A549 treated with ZK216348 at 1 μM for 4 hours (cell line): ENCODE results near the gene DNAAF3. TPM values are rescaled to one million over a fixed set of nuclear protein-coding genes. Genes with fewer than 3 reads are reported as not detected.

Source experiments
- total RNA-seq: library from RNA; stranded (reverse); fragments of 200-300 nt; extraction: Qiagen RNA extraction; gene quantifications from 5 replicates; pipeline ENCODE4 v1.2.3, GENCODE V29; 2022; ENCODE audit warnings: low read depth

DNAAF3 gene
- 3.1 to 6.7 TPM (median 5.6 TPM) in 5 replicates for total RNA-seq

GRCh38 chr19:55166530-55167268 lies at the start of gene DNAAF3:
Gene DNAAF3 (minus strand): TSS chr19:55166613. CDS start chr19:55166413, 200 bp downstream.

GRCh38 chr19:55208880-55209692 lies 42.7 kb upstream of the DNAAF3 start, which contains the start of gene PTPRH:
Gene PTPRH (minus strand): TSS chr19:55209501. CDS start chr19:55209433, 68 bp downstream.

GRCh38 chr19:55179606-55180484 lies 13.4 kb upstream of the DNAAF3 start, which contains the start of gene SYT5:
Gene SYT5 (minus strand): TSS chr19:55180289. CDS start chr19:55179041, 1,248 bp downstream.

GRCh38 chr19:55157064-55157908 lies 9.1 kb downstream of the DNAAF3 start, which contains the start of gene TNNI3:
Gene TNNI3 (minus strand): TSS chr19:55157732. CDS start chr19:55157589, 143 bp downstream.

GRCh38 chr19:55149078-55150003 lies 17.1 kb downstream of the DNAAF3 start, which contains the start of gene TNNT1:
Gene TNNT1 (minus strand): TSS chr19:55149206. CDS start chr19:55147157, 2,049 bp downstream.

GRCh38 chr19:55116859-55117662 lies 49.4 kb downstream of the DNAAF3 start, which contains the start of gene PPP1R12C:
Gene PPP1R12C (minus strand): TSS chr19:55117637. CDS start chr19:55117543, 94 bp downstream.

Other genes with a start within 250 kb of the DNAAF3 start
- gene NLRP7, start 219.1 kb downstream of the DNAAF3 start, total RNA-seq: 0.08 TPM in 1 of 5 replicates, not detected in the others
- gene NLRP2, start 200.2 kb downstream of the DNAAF3 start, total RNA-seq: 22.7 to 28.3 TPM (median 27.2 TPM) in 5 replicates
- 0.13 to 0.46 TPM (median 0.19 TPM) in 3 of 5 replicates, not detected in the others for gene GP6, start 128.3 kb downstream of the DNAAF3 start, total RNA-seq
- gene RDH13, start 103.5 kb downstream of the DNAAF3 start, total RNA-seq: 14.5 to 21.2 TPM (median 20.8 TPM) in 5 replicates
- gene EPS8L1, start 90.7 kb downstream of the DNAAF3 start, total RNA-seq: 3.0 to 9.2 TPM (median 6.8 TPM) in 5 replicates
- gene PPP1R12C, start 49.0 kb downstream of the DNAAF3 start, total RNA-seq: 52.2 to 99.2 TPM (median 86.1 TPM) in 5 replicates
- 96.6 to 145 TPM (median 141 TPM) in 5 replicates for gene TNNT1, start 17.4 kb downstream of the DNAAF3 start, total RNA-seq
- gene TNNI3, start 8.9 kb downstream of the DNAAF3 start, total RNA-seq: 6.6 to 13.4 TPM (median 7.0 TPM) in 5 replicates
- 2.7 to 4.4 TPM (median 3.1 TPM) in 5 replicates for gene SYT5, start 13.7 kb upstream of the DNAAF3 start, total RNA-seq
- gene PTPRH, start 42.9 kb upstream of the DNAAF3 start, total RNA-seq: 3.6 to 6.0 TPM (median 4.0 TPM) in 5 replicates
- gene TMEM86B, start 62.1 kb upstream of the DNAAF3 start, total RNA-seq: 2.2 to 5.4 TPM (median 4.8 TPM) in 5 replicates
- 64.6 to 131 TPM (median 118 TPM) in 5 replicates for gene PPP6R1, start 92.4 kb upstream of the DNAAF3 start, total RNA-seq
- gene HSPBP1, start 113.5 kb upstream of the DNAAF3 start, total RNA-seq: 122 to 147 TPM (median 138 TPM) in 5 replicates
- 3.2 to 5.1 TPM (median 4.6 TPM) in 5 replicates for gene BRSK1, start 117.4 kb upstream of the DNAAF3 start, total RNA-seq
- gene TMEM150B, start 158.7 kb upstream of the DNAAF3 start, total RNA-seq: not detected in 5 replicates
- 3.1 to 9.0 TPM (median 8.2 TPM) in 5 replicates for gene KMT5C, start 173.3 kb upstream of the DNAAF3 start, total RNA-seq
- 1.2 to 7.0 TPM (median 1.4 TPM) in 5 replicates for gene COX6B2, start 188.1 kb upstream of the DNAAF3 start, total RNA-seq
- gene GARIN5B, start 196.6 kb upstream of the DNAAF3 start, total RNA-seq: 0.11 to 0.42 TPM (median 0.18 TPM) in 4 of 5 replicates, not detected in the other
- 20.8 to 42.0 TPM (median 26.5 TPM) in 5 replicates for gene IL11, start 203.8 kb upstream of the DNAAF3 start, total RNA-seq
- gene TMEM190, start 210.2 kb upstream of the DNAAF3 start, total RNA-seq: 1.2 to 2.3 TPM (median 1.3 TPM) in 5 replicates
- 2.3 to 14.6 TPM (median 11.3 TPM) in 5 replicates for gene TMEM238, start 217.7 kb upstream of the DNAAF3 start, total RNA-seq
- gene RPL28, start 219.3 kb upstream of the DNAAF3 start, total RNA-seq: 2,333 to 3,419 TPM (median 2,681 TPM) in 5 replicates
- 317 to 626 TPM (median 479 TPM) in 5 replicates for gene UBE2S, start 241.2 kb upstream of the DNAAF3 start, total RNA-seq